Mammary epithelial cell (primary cell): Measurements from ENCODE around the gene ATP2A1.

Experiments
- EZH2 ChIP-seq: IDR thresholded peaks from 2 replicates; pipeline ENCODE4 v1.6.1; 2012; ENCODE audit warnings: low read length, inconsistent platforms, borderline replicate concordance
- TF ChIP-seq, protein P1 (sequence below), 2 donors: IDR thresholded peaks in 1 of 2; conservative IDR thresholded peaks in 1 of 2; 2 replicates each; pipeline ENCODE4 v1.5.1; 2011 to 2012; ENCODE audit warnings: inconsistent platforms in 2 of 2, low read length in 2 of 2, mild to moderate bottlenecking in 2 of 2, control low read depth in 1 of 2, low read depth in 1 of 2; ENCODE audit not compliant: insufficient read depth in 1 of 2; ENCODE audit errors: extremely low read depth in 1 of 2

DNA sequence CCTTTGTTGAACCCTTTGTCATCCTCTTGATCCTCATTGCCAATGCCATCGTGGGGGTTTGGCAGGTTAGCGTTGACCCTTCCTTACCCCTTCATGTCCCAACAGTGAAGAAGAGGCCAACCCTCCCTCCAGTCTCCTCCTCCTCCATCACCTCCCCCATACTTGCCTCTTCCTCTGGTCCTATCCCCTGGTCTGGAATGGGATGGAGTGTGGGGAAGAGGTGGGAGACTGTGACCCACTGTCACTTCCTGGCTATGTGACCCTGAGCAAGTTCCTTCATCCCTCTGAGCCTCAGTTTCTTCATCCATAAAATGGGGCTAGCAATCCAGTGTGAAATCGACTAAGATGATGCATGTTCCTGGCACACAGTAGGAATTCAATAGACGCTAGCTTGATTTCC, 2.7 kb downstream of the ATP2A1 start:
- TF ChIP-seq, protein P1, sequence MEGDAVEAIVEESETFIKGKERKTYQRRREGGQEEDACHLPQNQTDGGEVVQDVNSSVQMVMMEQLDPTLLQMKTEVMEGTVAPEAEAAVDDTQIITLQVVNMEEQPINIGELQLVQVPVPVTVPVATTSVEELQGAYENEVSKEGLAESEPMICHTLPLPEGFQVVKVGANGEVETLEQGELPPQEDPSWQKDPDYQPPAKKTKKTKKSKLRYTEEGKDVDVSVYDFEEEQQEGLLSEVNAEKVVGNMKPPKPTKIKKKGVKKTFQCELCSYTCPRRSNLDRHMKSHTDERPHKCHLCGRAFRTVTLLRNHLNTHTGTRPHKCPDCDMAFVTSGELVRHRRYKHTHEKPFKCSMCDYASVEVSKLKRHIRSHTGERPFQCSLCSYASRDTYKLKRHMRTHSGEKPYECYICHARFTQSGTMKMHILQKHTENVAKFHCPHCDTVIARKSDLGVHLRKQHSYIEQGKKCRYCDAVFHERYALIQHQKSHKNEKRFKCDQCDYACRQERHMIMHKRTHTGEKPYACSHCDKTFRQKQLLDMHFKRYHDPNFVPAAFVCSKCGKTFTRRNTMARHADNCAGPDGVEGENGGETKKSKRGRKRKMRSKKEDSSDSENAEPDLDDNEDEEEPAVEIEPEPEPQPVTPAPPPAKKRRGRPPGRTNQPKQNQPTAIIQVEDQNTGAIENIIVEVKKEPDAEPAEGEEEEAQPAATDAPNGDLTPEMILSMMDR (conservative IDR thresholded peaks at IDR 0.05 in 1 of 2, IDR thresholded peaks at IDR 0.05 in 1 of 2; ENCODE audit: extremely low read depth in 1 of 2, insufficient read depth in 1 of 2, low read depth in 1 of 2, low read length in 2 of 2), result no peak
- TF ChIP-seq EZH2, result no peak
